ENCODE data around the gene DKKL1. TPM values are rescaled to one million over a fixed set of nuclear protein-coding genes. Genes with fewer than 3 reads are reported as not detected.

The DKKL1 gene
- polyA plus RNA-seq, 1 donor (not counting 4 experiments of a cell fraction or from before 2014, with no cell fraction given): not detected

- Histone ChIP-seq H3K9me1 (ENCODE audit: control insufficient read depth, extremely low read depth, insufficient read depth, low read length) (no peaks in the 10 kb centered on the region), H3K27ac (ENCODE audit: control insufficient read depth, insufficient read depth, low read length) (no peak overlapping the region), H3K4me3 (ENCODE audit: control insufficient read depth in 2 of 3, extremely low read depth in 1 of 3, insufficient read depth in 2 of 3, low read depth in 1 of 3, low read length in 3 of 3) (no peak overlapping the region), H3K36me3 (ENCODE audit: control insufficient read depth in 2 of 2, extremely low read depth in 1 of 2, insufficient read depth in 2 of 2, low read length in 2 of 2) (peaks cover 6 to 12% of the 10 kb centered on the region in 2 experiments), H3K9me3 (ENCODE audit: control insufficient read depth, low read depth, low read length) (no peaks in the 10 kb centered on the region), H3K4me2 (ENCODE audit: control insufficient read depth, extremely low read depth, insufficient read depth, low read depth, low read length) (no peak overlapping the region), H4K20me1 (ENCODE audit: control insufficient read depth, extremely low read depth, insufficient read depth, low read length) (no peaks in the 10 kb centered on the region), H3K4me1 (ENCODE audit: control insufficient read depth, extremely low read depth, insufficient read depth, low read length) (peaks cover 3% of the 10 kb centered on the region), H3K9ac (ENCODE audit: control insufficient read depth, extremely low read depth, insufficient read depth, low read length) (no peak overlapping the region), H3K27me3 (ENCODE audit: control insufficient read depth, extremely low read depth, insufficient read depth, low read length) (peaks cover 6% of the 10 kb centered on the region), H2AFZ (ENCODE audit: control insufficient read depth, low read length) (no peak overlapping the region), H3K79me2 (ENCODE audit: control insufficient read depth, insufficient read depth, low read length) (no peaks in the 10 kb centered on the region)
- TF ChIP-seq CTCF (optimal IDR thresholded peaks at IDR 0.05 in 1 of 3, IDR thresholded peaks at IDR 0.05 in 1 of 3, conservative IDR thresholded peaks at IDR 0.05 in 1 of 3; ENCODE audit: extremely low read depth in 1 of 3, insufficient read depth in 2 of 3, low read length in 3 of 3) (no peak), EZH2 (IDR thresholded peaks at IDR 0.05; ENCODE audit: low read length) (no peak)
- FAIRE-seq (no peak), DNase-seq (ENCODE audit: low read depth, low spot score) (no peak)
- dilution Hi-C loops (cut with MboI; ENCODE audit: extremely low pct_ligation_motif_present, low sequenced_read_pairs): no loop called here
These were observed 20.6 kb upstream of the DKKL1 start for GRCh38 chr19:49343123-49343522.

GRCh38 chr19:49344505-49345423 is 18.9 kb upstream of the DKKL1 start:
- H4K20me1 ChIP-seq (ENCODE audit: control insufficient read depth, extremely low read depth, insufficient read depth, low read length): no peaks in the 10 kb centered on the region
- DNase-seq (ENCODE audit: low read depth, low spot score) (no peak), FAIRE-seq (no peak)
- dilution Hi-C loops (cut with MboI; ENCODE audit: extremely low pct_ligation_motif_present, low sequenced_read_pairs): no loop called here
- no peaks in the 10 kb centered on the region for H3K79me2 ChIP-seq (ENCODE audit: control insufficient read depth, insufficient read depth, low read length)
- H3K4me2 ChIP-seq (ENCODE audit: control insufficient read depth, extremely low read depth, insufficient read depth, low read depth, low read length): no peak overlapping the region
- H3K27ac ChIP-seq (ENCODE audit: control insufficient read depth, insufficient read depth, low read length): no peak overlapping the region
- no peak overlapping the region for H2AFZ ChIP-seq (ENCODE audit: control insufficient read depth, low read length)
- H3K36me3 ChIP-seq (ENCODE audit: control insufficient read depth in 2 of 2, extremely low read depth in 1 of 2, insufficient read depth in 2 of 2, low read length in 2 of 2): peaks cover 6 to 12% of the 10 kb centered on the region in 2 experiments
- H3K4me1 ChIP-seq (ENCODE audit: control insufficient read depth, extremely low read depth, insufficient read depth, low read length): no peaks in the 10 kb centered on the region
- no peaks in the 10 kb centered on the region for H3K9me3 ChIP-seq (ENCODE audit: control insufficient read depth, low read depth, low read length)
- no peak overlapping the region for H3K4me3 ChIP-seq (ENCODE audit: control insufficient read depth in 2 of 3, extremely low read depth in 1 of 3, insufficient read depth in 2 of 3, low read depth in 1 of 3, low read length in 3 of 3)
- TF ChIP-seq EZH2 (IDR thresholded peaks at IDR 0.05; ENCODE audit: low read length) (no peak), CTCF (optimal IDR thresholded peaks at IDR 0.05 in 1 of 3, IDR thresholded peaks at IDR 0.05 in 1 of 3, conservative IDR thresholded peaks at IDR 0.05 in 1 of 3; ENCODE audit: extremely low read depth in 1 of 3, insufficient read depth in 2 of 3, low read length in 3 of 3) (no peak)
- H3K27me3 ChIP-seq (ENCODE audit: control insufficient read depth, extremely low read depth, insufficient read depth, low read length): no peaks in the 10 kb centered on the region
- H3K9ac ChIP-seq (ENCODE audit: control insufficient read depth, extremely low read depth, insufficient read depth, low read length): no peak overlapping the region
- H3K9me1 ChIP-seq (ENCODE audit: control insufficient read depth, extremely low read depth, insufficient read depth, low read length): no peaks in the 10 kb centered on the region

Measured in keratinocyte (primary cell).